HG02759 (cell line): Measurements from ENCODE around the gene JAG2.

Experiments used
- ATAC-seq: cut with Tn5 transposase; IDR thresholded peaks from one replicate; pipeline ENCODE4 v1.9.1; 2021; ENCODE audit warnings: mild to moderate bottlenecking, moderate library complexity; ENCODE audit not compliant: unreplicated experiment

The JAG2 gene

GRCh38 chr14:105185001-105185400 lies 16.4 kb upstream of the JAG2 start:
- ATAC-seq = no peak

- ATAC-seq = no peak
Observed at GRCh38 chr14:105184461-105184860, 15.9 kb upstream of the JAG2 start.

- ATAC-seq = no peak
Observed at GRCh38 chr14:105182296-105183020, 13.9 kb upstream of the JAG2 start.

- ATAC-seq = no peak
Observed at GRCh38 chr14:105181549-105182295, 13.1 kb upstream of the JAG2 start.

GRCh38 chr14:105180592-105181548 lies 12.3 kb upstream of the JAG2 start, which contains the start of gene NUDT14:
Gene NUDT14 (minus strand): TSS chr14:105181312. CDS start chr14:105181209, 103 bp downstream.
- ATAC-seq = peak; percentile 81

- ATAC-seq = no peak
Observed at GRCh38 chr14:105179191-105179590, 10.6 kb upstream of the JAG2 start.

GRCh38 chr14:105178868-105179140 lies 10.2 kb upstream of the JAG2 start:
- no peak for ATAC-seq

- no peak for ATAC-seq
Observed at GRCh38 chr14:105178069-105178867, 9.7 kb upstream of the JAG2 start.

- no peak for ATAC-seq
Observed at GRCh38 chr14:105177082-105177481, 8.5 kb upstream of the JAG2 start.

GRCh38 chr14:105176513-105176912 lies 7.9 kb upstream of the JAG2 start:
- no peak for ATAC-seq

- ATAC-seq = no peak
Observed at GRCh38 chr14:105173901-105174894, 5.6 kb upstream of the JAG2 start.

GRCh38 chr14:105173145-105173544 lies 4.6 kb upstream of the JAG2 start:
- ATAC-seq = no peak

GRCh38 chr14:105172476-105172875 lies 3.9 kb upstream of the JAG2 start:
- ATAC-seq = no peak

- ATAC-seq = no peak
Observed at GRCh38 chr14:105171004-105171673, 2.6 kb upstream of the JAG2 start.

- ATAC-seq = no peak
Observed at GRCh38 chr14:105169776-105170655, 1.4 kb upstream of the JAG2 start.

- no peak for ATAC-seq
Observed at GRCh38 chr14:105168979-105169507, 467 bp upstream of the JAG2 start.

GRCh38 chr14:105168093-105168420 lies 519 bp downstream of the JAG2 start:
- no peak for ATAC-seq
